H1 (cell line): ENCODE measurements around the gene TNFRSF6B. TPM values are rescaled to one million over a fixed set of nuclear protein-coding genes. Genes with fewer than 3 reads are reported as not detected.

Experiments used
- CTCF ChIA-PET: fragments of 300-600 bp; sonication (Branson Sonifier 250); formaldehyde crosslinking; loops from one replicate; lab custom pipeline; 2021; ENCODE audit not compliant: partially characterized antibody; lab: Charles Lee
- POLR2A ChIA-PET: fragments of 300-600 bp; sonication (Branson Sonifier 250); formaldehyde crosslinking; loops from one replicate; lab custom pipeline; 2021; ENCODE audit warnings: inconsistent platforms; ENCODE audit not compliant: partially characterized antibody; lab: Charles Lee
- DNase-seq, 2 experiments: peaks; one replicate each; pipeline versions ENCODE4 v3.0.0 to v3.0.0-alpha.2; 2010 to 2022; ENCODE audit warnings: low spot score in 2 of 2, low read depth in 1 of 2, mixed read lengths in 1 of 2
- FAIRE-seq: peaks from 2 replicates; lab custom pipeline; 2011; peaks lifted over from hg19 to GRCh38; lab: Jason Lieb, UNC
- H2AFZ ChIP-seq: 2 replicates; pipeline ENCODE4 v1.8.1; 2012; ENCODE audit warnings: low read length, inconsistent platforms
- H2AK5ac ChIP-seq: 2 replicates; pipeline ENCODE4 v1.6.1; 2013; ENCODE audit warnings: low read depth, low read length
- H2BK120ac ChIP-seq: replicated peaks from 2 replicates; pipeline ENCODE3; 2013; ENCODE audit warnings: low read depth, low read length, inconsistent platforms
- H2BK12ac ChIP-seq: 2 replicates; pipeline ENCODE4 v1.6.1; 2013; ENCODE audit warnings: low read depth, low read length
- H2BK15ac ChIP-seq: 2 replicates; pipeline ENCODE4 v1.6.1; 2013; ENCODE audit warnings: low read length
- H2BK20ac ChIP-seq: 2 replicates; pipeline ENCODE4 v1.6.1; 2013; ENCODE audit warnings: low read length
- H2BK5ac ChIP-seq: 2 replicates; pipeline ENCODE4 v1.6.1; 2013; ENCODE audit warnings: low read depth, low read length
- H3K14ac ChIP-seq: 2 replicates; pipeline ENCODE4 v1.6.1; 2013; ENCODE audit warnings: inconsistent platforms; ENCODE audit not compliant: insufficient read length
- H3K18ac ChIP-seq: 2 replicates; pipeline ENCODE4 v1.6.1; 2013; ENCODE audit warnings: low read length; ENCODE audit errors: extremely low read depth
- H3K23ac ChIP-seq: 2 replicates; pipeline ENCODE4 v1.6.1; 2013; ENCODE audit warnings: inconsistent platforms; ENCODE audit not compliant: insufficient read length
- H3K23me2 ChIP-seq: 2 replicates; pipeline ENCODE4 v1.6.1; 2013; ENCODE audit warnings: low read depth, low read length
- H3K27ac ChIP-seq: 2 replicates; pipeline ENCODE4 v1.6.1; 2011; ENCODE audit warnings: low read depth, low read length, inconsistent platforms
- H3K27me3 ChIP-seq, 4 experiments: replicated peaks in 1 of 4; 1 replicate in 1 of 4; 2 replicates in 3 of 4; pipeline versions ENCODE4 v1.6.1 to v1.8.1; 2011 to 2013; ENCODE audit warnings: low read length in 3 of 4, mild to moderate bottlenecking in 3 of 4, inconsistent platforms in 2 of 4, mixed read lengths in 2 of 4, moderate library complexity in 1 of 4; ENCODE audit not compliant: control insufficient read depth in 3 of 4, insufficient read depth in 3 of 4; ENCODE audit errors: extremely low read depth in 1 of 4
- H3K36me3 ChIP-seq, 4 experiments: 2 replicates each; pipeline versions ENCODE4 v1.6.1 to v1.8.1; 2011 to 2013; ENCODE audit warnings: mild to moderate bottlenecking in 4 of 4, low read length in 3 of 4, moderate library complexity in 2 of 4, control low read depth in 1 of 4, inconsistent platforms in 1 of 4; ENCODE audit not compliant: insufficient read depth in 4 of 4, control insufficient read depth in 2 of 4
- H3K4ac ChIP-seq: replicated peaks from 2 replicates; pipeline ENCODE3; 2013; ENCODE audit warnings: low read length, low read depth, mixed read lengths, inconsistent platforms; ENCODE audit not compliant: insufficient read length
- H3K4me1 ChIP-seq, 4 experiments: replicated peaks in 1 of 4; 1 replicate in 1 of 4; 2 replicates in 3 of 4; pipeline versions ENCODE4 v1.6.1 to v1.8.1; 2011 to 2013; ENCODE audit warnings: low read length in 3 of 4, inconsistent platforms in 2 of 4, mixed read lengths in 1 of 4; ENCODE audit not compliant: insufficient read depth in 4 of 4, control insufficient read depth in 3 of 4
- H3K4me2 ChIP-seq, 2 experiments: 2 replicates each; pipeline versions ENCODE4 v1.6.1 to v1.8.1; 2011 to 2013; ENCODE audit warnings: low read depth in 2 of 2, low read length in 2 of 2, control low read depth in 1 of 2, inconsistent platforms in 1 of 2, mild to moderate bottlenecking in 1 of 2; ENCODE audit not compliant: insufficient read depth in 1 of 2
- H3K4me3 ChIP-seq, 4 experiments: fragments of 200-600, 300-600 bp in 1 of 4; sonication (generic), shearing (Covaris generic), sonication (Bioruptor Twin) in 1 of 4; 2 replicates each; pipeline versions ENCODE4 v1.5.1 to v1.8.1; 2011 to 2016; ENCODE audit warnings: low read length in 4 of 4, low read depth in 3 of 4, control low read depth in 2 of 4, inconsistent platforms in 2 of 4, mild to moderate bottlenecking in 2 of 4, mixed read lengths in 1 of 4, moderate library complexity in 1 of 4; ENCODE audit not compliant: insufficient read depth in 2 of 4; ENCODE audit errors: extremely low read depth in 1 of 4
- H3K56ac ChIP-seq: replicated peaks from 2 replicates; pipeline ENCODE3; 2013; ENCODE audit warnings: low read depth, mild to moderate bottlenecking, mixed read lengths, low read length, inconsistent platforms; ENCODE audit not compliant: insufficient read length
- H3K79me1 ChIP-seq: 2 replicates; pipeline ENCODE4 v1.6.1; 2013; ENCODE audit warnings: low read depth, low read length, control low read depth
- H3K79me2 ChIP-seq, 2 experiments: 2 replicates each; pipeline versions ENCODE4 v1.6.1 to v1.8.1; 2012 to 2013; ENCODE audit warnings: low read length in 2 of 2, mild to moderate bottlenecking in 2 of 2, inconsistent platforms in 1 of 2; ENCODE audit not compliant: insufficient read depth in 2 of 2, control insufficient read depth in 1 of 2
- H3K9ac ChIP-seq, 4 experiments: replicated peaks in 1 of 4; 1 replicate in 1 of 4; 2 replicates in 3 of 4; pipeline versions ENCODE4 v1.6.1 to v1.8.1; 2011 to 2013; ENCODE audit warnings: low read depth in 3 of 4, low read length in 3 of 4, control low read depth in 2 of 4, mild to moderate bottlenecking in 2 of 4, moderate library complexity in 2 of 4, inconsistent platforms in 1 of 4; ENCODE audit errors: extremely low read depth in 1 of 4
- H3K9me3 ChIP-seq, 2 experiments: 2 replicates each; pipeline versions ENCODE4 v1.6.1 to v1.8.1; 2012 to 2013; ENCODE audit warnings: mild to moderate bottlenecking in 2 of 2, moderate library complexity in 2 of 2, control low read depth in 1 of 2, inconsistent platforms in 1 of 2, low read depth in 1 of 2, low read length in 1 of 2, mixed read lengths in 1 of 2; ENCODE audit not compliant: insufficient read depth in 2 of 2
- H4K20me1 ChIP-seq, 2 experiments: replicated peaks in 1 of 2; 2 replicates each; pipeline versions ENCODE3 to v1.8.1; 2011 to 2013; ENCODE audit warnings: inconsistent platforms in 2 of 2, low read length in 2 of 2, mild to moderate bottlenecking in 1 of 2; ENCODE audit not compliant: insufficient read depth in 2 of 2, control insufficient read depth in 1 of 2
- H4K5ac ChIP-seq: 2 replicates; pipeline ENCODE4 v1.6.1; 2013; ENCODE audit warnings: low read length, low read depth, mixed read lengths, inconsistent platforms; ENCODE audit not compliant: insufficient read length
- H4K8ac ChIP-seq: 2 replicates; pipeline ENCODE4 v1.8.0; 2013; ENCODE audit warnings: mild to moderate bottlenecking, moderate library complexity, low read length, inconsistent platforms; ENCODE audit not compliant: insufficient read depth; ENCODE audit errors: extremely low read depth
- H4K91ac ChIP-seq: replicated peaks from 2 replicates; pipeline ENCODE3; 2013; ENCODE audit warnings: low read length, mixed read lengths, inconsistent platforms; ENCODE audit not compliant: insufficient read length
- NRF1 ChIP-seq: IDR thresholded peaks from 2 replicates; pipeline ENCODE4 v1.6.1; 2011; ENCODE audit warnings: mild to moderate bottlenecking, low read depth, low read length, improper control_type of control experiment
- WGBS, 2 experiments: shearing (Covaris generic) in 1 of 2; methylation state at CpG; one replicate each; pipeline versions ENCODE4 v1.1.6 to v1.1.7; 2013 to 2015; ENCODE audit warnings: low lambda C conversion rate in 2 of 2, mixed read lengths in 2 of 2, inconsistent platforms in 1 of 2, low coverage in 1 of 2, missing lambda C conversion rate in 1 of 2; ENCODE audit not compliant: insufficient replicate concordance in 2 of 2, insufficient coverage in 1 of 2, insufficient read length in 1 of 2; ENCODE audit errors: extremely low coverage in 1 of 2, missing lambda C conversion rate in 1 of 2; 5-methylcytosine and 5-hydroxymethylcytosine counted together
- polyA plus RNA-seq, 7 experiments: library from polyadenylated mRNA; depleted of rRNA in 3 of 7; stranded (reverse) in 5 of 7; unstranded in 2 of 7; fragments of >200 nt in 5 of 7; fragments of 200-250 nt in 2 of 7; gene quantifications; 1 replicate in 5 of 7; 2 replicates in 1 of 7; 4 replicates in 1 of 7; pipeline versions ENCODE4 v1.2.1 to v1.2.3, GENCODE V29; 2011 to 2013; ENCODE audit warnings: missing spikeins in 2 of 7, mixed read lengths in 2 of 7
- total RNA-seq: library from RNA; stranded (reverse); fragmentation: NEBNext Ultra II Directional; extraction: Animal tissue kit (Norgen Biotek cat#: 25700); gene quantifications from 2 replicates; pipeline ENCODE4 v1.2.1, GENCODE V29; 2021

Gene TNFRSF6B
- total and polyA plus RNA-seq, 2 of the 8 experiments (the other 6 are each of a cell fraction or from before 2014, with no cell fraction given) = 3.1 TPM; not detected in 1

DNA sequence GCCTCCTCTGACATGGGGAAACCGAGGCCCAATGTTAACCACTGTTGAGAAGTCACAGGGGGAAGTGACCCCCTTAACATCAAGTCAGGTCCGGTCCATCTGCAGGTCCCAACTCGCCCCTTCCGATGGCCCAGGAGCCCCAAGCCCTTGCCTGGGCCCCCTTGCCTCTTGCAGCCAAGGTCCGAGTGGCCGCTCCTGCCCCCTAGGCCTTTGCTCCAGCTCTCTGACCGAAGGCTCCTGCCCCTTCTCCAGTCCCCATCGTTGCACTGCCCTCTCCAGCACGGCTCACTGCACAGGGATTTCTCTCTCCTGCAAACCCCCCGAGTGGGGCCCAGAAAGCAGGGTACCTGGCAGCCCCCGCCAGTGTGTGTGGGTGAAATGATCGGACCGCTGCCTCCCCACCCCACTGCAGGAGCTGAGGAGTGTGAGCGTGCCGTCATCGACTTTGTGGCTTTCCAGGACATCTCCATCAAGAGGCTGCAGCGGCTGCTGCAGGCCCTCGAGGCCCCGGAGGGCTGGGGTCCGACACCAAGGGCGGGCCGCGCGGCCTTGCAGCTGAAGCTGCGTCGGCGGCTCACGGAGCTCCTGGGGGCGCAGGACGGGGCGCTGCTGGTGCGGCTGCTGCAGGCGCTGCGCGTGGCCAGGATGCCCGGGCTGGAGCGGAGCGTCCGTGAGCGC, 1.6 kb downstream of the TNFRSF6B start:
- peaks cover 0 to 3% (median 0%) of the 10 kb centered on the region in 4 experiments; a peak in 1 of 8 replicates for H3K36me3 ChIP-seq
- ChIA-PET CTCF (interaction anchor here (0.6 to 2.4 kb wide), 9 partner anchors 9 to 241 kb away, joined by 3 to 9 read pairs (median 4); partner anchors contain the start of genes ARFRP1 and ZGPAT), POLR2A (interaction anchor here (0.5 to 4.2 kb wide), 19 partner anchors 8 to 166 kb away, joined by 3 to 49 read pairs (median 3); partner anchors contain the start of genes ARFRP1, GMEB2, LIME1 and SLC2A4RG)
- H3K9me3 ChIP-seq = no peaks in the 10 kb centered on the region; a peak in 1 of 4 replicates
- no peaks in the 10 kb centered on the region for H3K79me2 ChIP-seq
- no peak overlapping the region for H3K56ac ChIP-seq
- H2BK20ac ChIP-seq = no peak overlapping the region
- no peak overlapping the region for H4K91ac ChIP-seq
- H3K79me1 ChIP-seq = no peaks in the 10 kb centered on the region
- no peak overlapping the region for H3K9ac ChIP-seq
- no peak overlapping the region for H3K14ac ChIP-seq
- H3K4me1 ChIP-seq = peaks cover 0 to 12% (median 7%) of the 10 kb centered on the region in 4 experiments; a peak in 4 of 7 replicates
- DNase-seq (peak in 1 of 2 experiments; percentile 51), FAIRE-seq (no peak)
- H3K4ac ChIP-seq = no peak overlapping the region
- H2BK5ac ChIP-seq = no peak overlapping the region
- H4K5ac ChIP-seq = no peak overlapping the region
- no peak overlapping the region for H3K4me2 ChIP-seq
- H3K27ac ChIP-seq = no peak overlapping the region
- no peak overlapping the region for H2AK5ac ChIP-seq
- 88% methylated on average over 38 of the region's 40 CpGs; no CpG with 5 or more reads in 1 of the 2 experiments for WGBS, 2 experiments
- no peaks in the 10 kb centered on the region for H3K27me3 ChIP-seq
- H3K4me3 ChIP-seq = no peak overlapping the region
- no peak overlapping the region for H2BK120ac ChIP-seq
- H3K18ac ChIP-seq = no peak overlapping the region
- peaks cover 8% of the 10 kb centered on the region; the same call in 1 of the 2 replicates for H3K23me2 ChIP-seq
- peaks cover 2 to 10% of the 10 kb centered on the region in 2 experiments for H4K20me1 ChIP-seq
- no peak overlapping the region for H3K23ac ChIP-seq
- no peak overlapping the region for H2AFZ ChIP-seq
- H4K8ac ChIP-seq = no peak overlapping the region; the same call in 1 of the 2 replicates
- no peak overlapping the region for H2BK12ac ChIP-seq
- no peak overlapping the region for H2BK15ac ChIP-seq
- no peak for TF ChIP-seq NRF1
